GM12878 (cell line): Measurements from ENCODE around the gene PLOD2. TPM values are rescaled to one million over a fixed set of nuclear protein-coding genes. Genes with fewer than 3 reads are reported as not detected.

Source experiments
- ATAC-seq: fragments of 200-7000 bp; cut with Tn5 transposase; 3 replicates; pipeline ENCODE4 v1.9.1; 2020; ENCODE audit warnings: mild to moderate bottlenecking, moderate library complexity
- BruUV-seq: library from RNA; stranded (reverse); fragments of 400-500 nt; replicated peaks from 2 replicates; lab custom pipeline; 2021; lab: Mats Ljungman, UMichigan
- CTCF ChIA-PET: fragments of 300-600 bp; sonication (Branson Sonifier 250); formaldehyde crosslinking; extraction: SDS; loops from one replicate; lab custom pipeline; 2021; ENCODE audit warnings: inconsistent platforms; lab: Yijun Ruan, JAX
- POLR2A ChIA-PET: fragments of 350-600 bp; formaldehyde crosslinking; extraction: SDS; loops from one replicate; lab custom pipeline; 2021; ENCODE audit warnings: inconsistent platforms; lab: Charles Lee
- RAD21 ChIA-PET: fragments of 300-600 bp; sonication (Branson Sonifier 250); formaldehyde crosslinking; loops from one replicate; lab custom pipeline; 2023; ENCODE audit warnings: antibody characterized with exemption; ENCODE audit not compliant: unreplicated experiment; lab: Charles Lee
- SMC1A ChIA-PET: fragments of 300-600 bp; sonication (Branson Sonifier 250); formaldehyde crosslinking; loops from one replicate; lab custom pipeline; 2023; ENCODE audit not compliant: unreplicated experiment, uncharacterized antibody; lab: Charles Lee
- DNase-seq: peaks from one replicate; pipeline ENCODE4 v3.0.0-alpha.2; 2011; ENCODE audit warnings: low read depth, low spot score
- FAIRE-seq: peaks from 3 replicates; lab custom pipeline; 2011; peaks lifted over from hg19 to GRCh38; lab: Jason Lieb, UNC
- H2AFZ ChIP-seq: 2 replicates; pipeline ENCODE4 v1.6.0; 2011; ENCODE audit warnings: low read depth, low read length, control low read depth; ENCODE audit not compliant: control insufficient read depth
- H3K27ac ChIP-seq: 2 replicates; pipeline ENCODE4 v1.5.1; 2011; ENCODE audit warnings: control low read depth; ENCODE audit not compliant: control insufficient read depth, insufficient read depth
- H3K27me3 ChIP-seq, 2 experiments: replicated peaks in 1 of 2; 2 replicates each; pipeline versions ENCODE4 v1.6.0 to v1.6.1; 2011; ENCODE audit warnings: low read length in 1 of 2; ENCODE audit not compliant: control insufficient read depth in 2 of 2, insufficient read depth in 2 of 2
- H3K36me3 ChIP-seq, 2 experiments: 2 replicates each; pipeline ENCODE4 v1.5.1; 2011; ENCODE audit warnings: low read length in 1 of 2; ENCODE audit not compliant: control insufficient read depth in 2 of 2, insufficient read depth in 2 of 2
- H3K4me1 ChIP-seq: 2 replicates; pipeline ENCODE4 v1.6.1; 2011; ENCODE audit warnings: mild to moderate bottlenecking, low read length, moderate library complexity, mixed read lengths; ENCODE audit not compliant: control insufficient read depth, insufficient read depth
- H3K4me2 ChIP-seq: 2 replicates; pipeline ENCODE4 v1.6.0; 2011; ENCODE audit warnings: control low read depth; ENCODE audit not compliant: control insufficient read depth, insufficient read depth
- H3K4me3 ChIP-seq: fragments of 200-600 bp; sonication (generic); 2 replicates; pipeline ENCODE4 v1.5.1; 2016
- H3K79me2 ChIP-seq: 2 replicates; pipeline ENCODE4 v1.6.0; 2011; ENCODE audit warnings: low read length; ENCODE audit not compliant: control insufficient read depth, insufficient read depth
- H3K9ac ChIP-seq: 2 replicates; pipeline ENCODE4 v1.8.0; 2011; ENCODE audit warnings: low read length, control low read depth, mixed read lengths; ENCODE audit not compliant: control insufficient read depth, insufficient read depth
- H3K9me3 ChIP-seq: replicated peaks from 3 replicates; pipeline ENCODE4 v1.5.1; 2011; ENCODE audit warnings: mild to moderate bottlenecking, low read length; ENCODE audit not compliant: control insufficient read depth, insufficient read depth
- H4K20me1 ChIP-seq: 2 replicates; pipeline ENCODE4 v1.6.0; 2011; ENCODE audit not compliant: control insufficient read depth, insufficient read depth
- CBFB ChIP-seq: IDR thresholded peaks from 2 replicates; pipeline ENCODE4 v1.6.1; 2016; ENCODE audit warnings: antibody characterized with exemption, low read depth
- CEBPB ChIP-seq, 2 experiments: fragments of 150-350 bp in 1 of 2; IDR thresholded peaks; 2 replicates each; pipeline ENCODE4 v1.6.1; 2012 to 2014; ENCODE audit warnings: low read depth in 2 of 2, low read length in 2 of 2, borderline replicate concordance in 1 of 2, inconsistent platforms in 1 of 2
- FOS ChIP-seq: IDR thresholded peaks from 3 replicates; pipeline ENCODE4 v1.6.1; 2011; ENCODE audit warnings: borderline replicate concordance; ENCODE audit not compliant: insufficient read length; ENCODE audit errors: extremely low read depth
- NFIC ChIP-seq: IDR thresholded peaks from 2 replicates; pipeline ENCODE4 v1.6.1; 2012; ENCODE audit warnings: low read depth, mild to moderate bottlenecking, inconsistent platforms, low read length, moderate library complexity
- NRF1 ChIP-seq: conservative IDR thresholded peaks from 2 replicates; pipeline ENCODE4 v1.6.1; 2011; ENCODE audit warnings: mild to moderate bottlenecking, low read depth, low read length, improper control_type of control experiment
- POLR2AphosphoS5 ChIP-seq: IDR thresholded peaks from 2 replicates; pipeline ENCODE4 v1.6.1; 2011; ENCODE audit warnings: mild to moderate bottlenecking, low read length, inconsistent platforms
- SMAD1 ChIP-seq: fragments of 450-650 bp; IDR thresholded peaks from 2 replicates; pipeline ENCODE4 v1.6.1; 2018; ENCODE audit warnings: mild to moderate bottlenecking, low read depth; ENCODE audit not compliant: partially characterized antibody
- SMARCA5 ChIP-seq: fragments of 450-650 bp; IDR thresholded peaks from 2 replicates; pipeline ENCODE4 v1.6.1; 2017; ENCODE audit warnings: mild to moderate bottlenecking
- SUZ12 ChIP-seq: fragments of 200-600 bp; sonication (generic); IDR thresholded peaks from one replicate; pipeline ENCODE4 v1.6.1; 2018; ENCODE audit warnings: antibody characterized with exemption, mild to moderate bottlenecking; ENCODE audit not compliant: unreplicated experiment
- TARDBP ChIP-seq: IDR thresholded peaks from 2 replicates; pipeline ENCODE4 v1.6.1; 2016; ENCODE audit warnings: borderline replicate concordance
- TBL1XR1 ChIP-seq: IDR thresholded peaks from 2 replicates; pipeline ENCODE4 v1.6.1; 2012; ENCODE audit warnings: low read depth, low read length, improper control_type of control experiment
- WRNIP1 ChIP-seq: IDR thresholded peaks from 2 replicates; pipeline ENCODE4 v1.6.1; 2011; ENCODE audit warnings: low read depth, low read length, improper control_type of control experiment, borderline replicate concordance
- WGBS: methylation state at CpG from one replicate; pipeline ENCODE4 v1.1.6; 2016; ENCODE audit warnings: low lambda C conversion rate; ENCODE audit not compliant: insufficient replicate concordance, insufficient coverage; ENCODE audit errors: missing lambda C conversion rate; 5-methylcytosine and 5-hydroxymethylcytosine counted together
- in situ Hi-C: fragments of 300-500 bp; cut with MboI; formaldehyde crosslinking; loops from 9 replicates; pipeline ENCODE4 v1.14.3; 2018; ENCODE audit warnings: mixed read lengths
- intact Hi-C: fragments of 100-400 bp; cut with micrococcal nuclease; formaldehyde crosslinking; loops from one replicate; pipeline ENCODE4 v1.14.2; 2022; ENCODE audit not compliant: unreplicated experiment
- polyA plus RNA-seq, 11 experiments: library from polyadenylated mRNA; depleted of rRNA in 4 of 11; unstranded in 6 of 11; stranded (reverse) in 5 of 11; fragments of >200 nt; fragmentation: Nextera tagmentation in 4 of 11; fragmentation: Illumina TruSeq in 1 of 11; extraction: Ambion mirVana in 4 of 11; extraction: Trizol in 1 of 11; gene quantifications; 1 replicate in 1 of 11; 2 replicates in 10 of 11; pipeline versions ENCODE4 v1.2.1 to v1.2.3, GENCODE V29; 2011 to 2016; ENCODE audit warnings: inconsistent platforms in 2 of 11, missing spikeins in 2 of 11, low read depth in 1 of 11
- total RNA-seq, 4 experiments: library from RNA; depleted of rRNA in 3 of 4; stranded (reverse); fragments of >200 nt in 3 of 4; fragmentation: Illumina TruSeq in 1 of 4; extraction: Trizol in 1 of 4; gene quantifications; 2 replicates each; pipeline versions ENCODE4 v1.2.1 to v1.2.3, GENCODE V29; 2013 to 2021
- TF ChIP-seq, protein P1 (sequence below): IDR thresholded peaks from 2 replicates; pipeline ENCODE4 v1.6.1; 2012; ENCODE audit warnings: low read length, inconsistent platforms
- TF ChIP-seq, protein P2 (sequence below): fragments of 450-650 bp; IDR thresholded peaks from 2 replicates; pipeline ENCODE4 v1.6.1; 2017; ENCODE audit warnings: antibody characterized with exemption, mild to moderate bottlenecking, moderate library complexity
- TF ChIP-seq, protein P3 (sequence below): fragments of 150-350 bp; IDR thresholded peaks from 2 replicates; pipeline ENCODE4 v1.6.1; 2016; ENCODE audit warnings: low read depth, low read length

Gene PLOD2
- total and polyA plus RNA-seq, 10 of the 15 experiments (the other 5 are each of a cell fraction or from before 2014, with no cell fraction given) = 0.03 to 0.56 (median 0.33) TPM; not detected in 4

DNA sequence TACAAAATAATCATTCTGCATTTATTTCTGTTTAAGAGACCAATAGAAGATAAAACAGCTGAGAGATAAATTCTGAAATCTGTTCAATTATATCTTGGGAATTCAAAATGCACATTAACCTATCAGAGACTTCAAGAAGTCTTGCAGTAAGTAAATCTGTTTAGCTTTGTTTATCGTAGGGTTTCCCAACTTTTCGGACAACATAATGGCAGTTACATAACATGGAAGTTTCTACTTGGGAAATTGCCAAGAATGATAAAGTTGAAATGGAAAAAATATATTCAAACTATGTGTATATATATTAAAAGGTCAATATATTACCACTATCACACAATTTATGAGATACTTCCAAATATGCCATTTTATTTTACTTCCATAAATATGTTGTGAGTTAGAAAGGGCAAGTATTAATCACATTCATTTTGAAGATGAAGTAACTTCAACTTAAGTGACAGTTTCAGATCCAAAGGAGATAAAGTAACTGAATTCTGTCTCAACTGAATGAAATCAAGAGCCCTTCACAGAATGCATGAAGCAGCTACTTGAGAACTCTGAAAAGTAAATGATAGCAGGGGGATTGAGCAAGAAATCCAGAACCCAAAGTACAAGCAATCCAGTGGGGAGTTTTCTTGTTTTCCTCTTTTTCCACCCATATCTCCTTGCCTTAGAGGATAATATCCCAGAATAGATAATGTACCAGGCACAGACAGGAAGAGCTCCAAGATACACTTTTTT lies 108.8 kb downstream of the PLOD2 start (continued):
- TF ChIP-seq SUZ12 (no peak), WRNIP1 (no peak), CBFB (no peak)
- TF ChIP-seq, protein P1, sequence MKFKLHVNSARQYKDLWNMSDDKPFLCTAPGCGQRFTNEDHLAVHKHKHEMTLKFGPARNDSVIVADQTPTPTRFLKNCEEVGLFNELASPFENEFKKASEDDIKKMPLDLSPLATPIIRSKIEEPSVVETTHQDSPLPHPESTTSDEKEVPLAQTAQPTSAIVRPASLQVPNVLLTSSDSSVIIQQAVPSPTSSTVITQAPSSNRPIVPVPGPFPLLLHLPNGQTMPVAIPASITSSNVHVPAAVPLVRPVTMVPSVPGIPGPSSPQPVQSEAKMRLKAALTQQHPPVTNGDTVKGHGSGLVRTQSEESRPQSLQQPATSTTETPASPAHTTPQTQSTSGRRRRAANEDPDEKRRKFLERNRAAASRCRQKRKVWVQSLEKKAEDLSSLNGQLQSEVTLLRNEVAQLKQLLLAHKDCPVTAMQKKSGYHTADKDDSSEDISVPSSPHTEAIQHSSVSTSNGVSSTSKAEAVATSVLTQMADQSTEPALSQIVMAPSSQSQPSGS = no peak
- TF ChIP-seq, all 136 proteins: peak for 0

DNA sequence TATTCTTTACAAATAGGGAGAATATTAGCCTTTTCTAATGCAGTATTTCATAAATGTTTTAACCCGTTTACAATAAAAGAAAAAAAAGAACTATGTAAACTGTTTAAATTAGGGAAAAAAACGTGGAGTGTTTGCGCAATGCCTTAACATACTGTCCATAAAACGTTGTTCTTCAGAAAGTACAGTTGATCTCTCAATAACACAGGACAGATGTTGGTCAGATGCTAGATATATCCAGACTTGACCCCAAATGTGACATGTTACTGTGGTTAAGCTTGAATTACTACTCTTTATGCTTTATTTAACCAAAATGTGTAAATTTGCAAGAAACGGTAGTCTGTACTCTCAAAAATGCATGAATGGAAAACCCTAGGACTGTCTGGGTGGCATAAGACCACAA lies 110.3 kb downstream of the PLOD2 start:
- ChIA-PET SMC1A (no interaction called here), POLR2A (no interaction called here), RAD21 (no interaction called here), CTCF (no interaction called here)
- Histone ChIP-seq H3K79me2 (no peaks in the 10 kb centered on the region), H3K27me3 (no peaks in the 10 kb centered on the region; a peak in 1 of 4 replicates), H3K4me1 (no peaks in the 10 kb centered on the region), H3K36me3 (no peaks in the 10 kb centered on the region), H3K27ac (no peak overlapping the region), H3K9ac (no peak overlapping the region), H2AFZ (no peak overlapping the region), H3K4me3 (no peak overlapping the region), H3K4me2 (no peak overlapping the region), H4K20me1 (no peaks in the 10 kb centered on the region), H3K9me3 (no peaks in the 10 kb centered on the region)
- ATAC-seq (no peak), DNase-seq (no peak), FAIRE-seq (no peak)
- 34% methylated on average over 5 of the region's 5 CpGs for WGBS
- in situ Hi-C loops = loop anchor here (25.0 kb wide), 1 partner anchor 537 kb away; no protein-coding TSS in a partner anchor
- intact Hi-C loops = no loop called here
- no TSS peak for BruUV-seq
- no peak for TF ChIP-seq TBL1XR1
- TF ChIP-seq, protein P2, sequence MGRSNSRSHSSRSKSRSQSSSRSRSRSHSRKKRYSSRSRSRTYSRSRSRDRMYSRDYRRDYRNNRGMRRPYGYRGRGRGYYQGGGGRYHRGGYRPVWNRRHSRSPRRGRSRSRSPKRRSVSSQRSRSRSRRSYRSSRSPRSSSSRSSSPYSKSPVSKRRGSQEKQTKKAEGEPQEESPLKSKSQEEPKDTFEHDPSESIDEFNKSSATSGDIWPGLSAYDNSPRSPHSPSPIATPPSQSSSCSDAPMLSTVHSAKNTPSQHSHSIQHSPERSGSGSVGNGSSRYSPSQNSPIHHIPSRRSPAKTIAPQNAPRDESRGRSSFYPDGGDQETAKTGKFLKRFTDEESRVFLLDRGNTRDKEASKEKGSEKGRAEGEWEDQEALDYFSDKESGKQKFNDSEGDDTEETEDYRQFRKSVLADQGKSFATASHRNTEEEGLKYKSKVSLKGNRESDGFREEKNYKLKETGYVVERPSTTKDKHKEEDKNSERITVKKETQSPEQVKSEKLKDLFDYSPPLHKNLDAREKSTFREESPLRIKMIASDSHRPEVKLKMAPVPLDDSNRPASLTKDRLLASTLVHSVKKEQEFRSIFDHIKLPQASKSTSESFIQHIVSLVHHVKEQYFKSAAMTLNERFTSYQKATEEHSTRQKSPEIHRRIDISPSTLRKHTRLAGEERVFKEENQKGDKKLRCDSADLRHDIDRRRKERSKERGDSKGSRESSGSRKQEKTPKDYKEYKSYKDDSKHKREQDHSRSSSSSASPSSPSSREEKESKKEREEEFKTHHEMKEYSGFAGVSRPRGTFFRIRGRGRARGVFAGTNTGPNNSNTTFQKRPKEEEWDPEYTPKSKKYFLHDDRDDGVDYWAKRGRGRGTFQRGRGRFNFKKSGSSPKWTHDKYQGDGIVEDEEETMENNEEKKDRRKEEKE = no peak
- no peak for TF ChIP-seq NFIC
- no peak for TF ChIP-seq TARDBP
- no peak for TF ChIP-seq POLR2AphosphoS5
- no peak for TF ChIP-seq SMARCA5
- TF ChIP-seq, protein P3, sequence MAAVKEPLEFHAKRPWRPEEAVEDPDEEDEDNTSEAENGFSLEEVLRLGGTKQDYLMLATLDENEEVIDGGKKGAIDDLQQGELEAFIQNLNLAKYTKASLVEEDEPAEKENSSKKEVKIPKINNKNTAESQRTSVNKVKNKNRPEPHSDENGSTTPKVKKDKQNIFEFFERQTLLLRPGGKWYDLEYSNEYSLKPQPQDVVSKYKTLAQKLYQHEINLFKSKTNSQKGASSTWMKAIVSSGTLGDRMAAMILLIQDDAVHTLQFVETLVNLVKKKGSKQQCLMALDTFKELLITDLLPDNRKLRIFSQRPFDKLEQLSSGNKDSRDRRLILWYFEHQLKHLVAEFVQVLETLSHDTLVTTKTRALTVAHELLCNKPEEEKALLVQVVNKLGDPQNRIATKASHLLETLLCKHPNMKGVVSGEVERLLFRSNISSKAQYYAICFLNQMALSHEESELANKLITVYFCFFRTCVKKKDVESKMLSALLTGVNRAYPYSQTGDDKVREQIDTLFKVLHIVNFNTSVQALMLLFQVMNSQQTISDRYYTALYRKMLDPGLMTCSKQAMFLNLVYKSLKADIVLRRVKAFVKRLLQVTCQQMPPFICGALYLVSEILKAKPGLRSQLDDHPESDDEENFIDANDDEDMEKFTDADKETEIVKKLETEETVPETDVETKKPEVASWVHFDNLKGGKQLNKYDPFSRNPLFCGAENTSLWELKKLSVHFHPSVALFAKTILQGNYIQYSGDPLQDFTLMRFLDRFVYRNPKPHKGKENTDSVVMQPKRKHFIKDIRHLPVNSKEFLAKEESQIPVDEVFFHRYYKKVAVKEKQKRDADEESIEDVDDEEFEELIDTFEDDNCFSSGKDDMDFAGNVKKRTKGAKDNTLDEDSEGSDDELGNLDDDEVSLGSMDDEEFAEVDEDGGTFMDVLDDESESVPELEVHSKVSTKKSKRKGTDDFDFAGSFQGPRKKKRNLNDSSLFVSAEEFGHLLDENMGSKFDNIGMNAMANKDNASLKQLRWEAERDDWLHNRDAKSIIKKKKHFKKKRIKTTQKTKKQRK = no peak
- TF ChIP-seq NRF1 = no peak
- TF ChIP-seq SMAD1 = no peak
- TF ChIP-seq CEBPB (IDR thresholded peaks at IDR 0.05; ENCODE audit: borderline replicate concordance in 1 of 2, low read depth in 2 of 2, low read length in 2 of 2) = no peak
- TF ChIP-seq FOS = no peak
- TF ChIP-seq, all 136 proteins: peak for 0
